Neural progenitor cell (in vitro differentiated cells): Measurements from ENCODE around the gene UBE3A.

Experiments used
- CTCF ChIP-seq: fragments of 200-600 bp; sonication (generic); IDR thresholded peaks from 2 replicates; pipeline ENCODE4 v1.5.1; 2017; ENCODE audit warnings: antibody characterized with exemption, mild to moderate bottlenecking
- EZH2 ChIP-seq: fragments of 200-600 bp; sonication (generic); IDR thresholded peaks from 2 replicates; pipeline ENCODE4 v1.6.1; 2017; ENCODE audit warnings: antibody characterized with exemption, mild to moderate bottlenecking, moderate library complexity

- TF ChIP-seq CTCF (no peak), EZH2 (no peak)
These were observed 105.8 kb downstream of the UBE3A start for GRCh38 chr15:25333049-25333448.
